ENCODE data around the gene FRMD3.

GRCh38 chr9:83489961-83490360 lies 48.2 kb downstream of the FRMD3 start:
- TF ChIP-seq CTCF (IDR thresholded peaks at IDR 0.05; ENCODE audit: low read depth, low read length): no peak
- TF ChIP-seq POLR2A (IDR thresholded peaks at IDR 0.05; ENCODE audit: extremely low read depth, insufficient read length): no peak
- no peak for TF ChIP-seq MYC (IDR thresholded peaks at IDR 0.05; ENCODE audit: low read depth, low read length)

Measured in NB4 (cell line).